H1 (cell line): ENCODE results near the gene RNASET2. TPM values are rescaled to one million over a fixed set of nuclear protein-coding genes. Genes with fewer than 3 reads are reported as not detected.

ENCODE experiments used
- CTCF ChIA-PET: fragments of 300-600 bp; sonication (Branson Sonifier 250); formaldehyde crosslinking; loops from one replicate; lab custom pipeline; 2021; ENCODE audit not compliant: partially characterized antibody; lab: Charles Lee
- POLR2A ChIA-PET: fragments of 300-600 bp; sonication (Branson Sonifier 250); formaldehyde crosslinking; loops from one replicate; lab custom pipeline; 2021; ENCODE audit warnings: inconsistent platforms; ENCODE audit not compliant: partially characterized antibody; lab: Charles Lee
- DNase-seq, 2 experiments: peaks; one replicate each; pipeline versions ENCODE4 v3.0.0 to v3.0.0-alpha.2; 2010 to 2022; ENCODE audit warnings: low spot score in 2 of 2, low read depth in 1 of 2, mixed read lengths in 1 of 2
- FAIRE-seq: peaks from 2 replicates; lab custom pipeline; 2011; peaks lifted over from hg19 to GRCh38; lab: Jason Lieb, UNC
- H2AFZ ChIP-seq: 2 replicates; pipeline ENCODE4 v1.8.1; 2012; ENCODE audit warnings: low read length, inconsistent platforms
- H2AK5ac ChIP-seq: 2 replicates; pipeline ENCODE4 v1.6.1; 2013; ENCODE audit warnings: low read depth, low read length
- H2BK120ac ChIP-seq: replicated peaks from 2 replicates; pipeline ENCODE3; 2013; ENCODE audit warnings: low read depth, low read length, inconsistent platforms
- H2BK12ac ChIP-seq: 2 replicates; pipeline ENCODE4 v1.6.1; 2013; ENCODE audit warnings: low read depth, low read length
- H2BK15ac ChIP-seq: 2 replicates; pipeline ENCODE4 v1.6.1; 2013; ENCODE audit warnings: low read length
- H2BK20ac ChIP-seq: 2 replicates; pipeline ENCODE4 v1.6.1; 2013; ENCODE audit warnings: low read length
- H2BK5ac ChIP-seq: 2 replicates; pipeline ENCODE4 v1.6.1; 2013; ENCODE audit warnings: low read depth, low read length
- H3K14ac ChIP-seq: 2 replicates; pipeline ENCODE4 v1.6.1; 2013; ENCODE audit warnings: inconsistent platforms; ENCODE audit not compliant: insufficient read length
- H3K18ac ChIP-seq: 2 replicates; pipeline ENCODE4 v1.6.1; 2013; ENCODE audit warnings: low read length; ENCODE audit errors: extremely low read depth
- H3K23ac ChIP-seq: 2 replicates; pipeline ENCODE4 v1.6.1; 2013; ENCODE audit warnings: inconsistent platforms; ENCODE audit not compliant: insufficient read length
- H3K23me2 ChIP-seq: 2 replicates; pipeline ENCODE4 v1.6.1; 2013; ENCODE audit warnings: low read depth, low read length
- H3K27ac ChIP-seq: 2 replicates; pipeline ENCODE4 v1.6.1; 2011; ENCODE audit warnings: low read depth, low read length, inconsistent platforms
- H3K27me3 ChIP-seq, 4 experiments: replicated peaks in 1 of 4; 1 replicate in 1 of 4; 2 replicates in 3 of 4; pipeline versions ENCODE4 v1.6.1 to v1.8.1; 2011 to 2013; ENCODE audit warnings: low read length in 3 of 4, mild to moderate bottlenecking in 3 of 4, inconsistent platforms in 2 of 4, mixed read lengths in 2 of 4, moderate library complexity in 1 of 4; ENCODE audit not compliant: control insufficient read depth in 3 of 4, insufficient read depth in 3 of 4; ENCODE audit errors: extremely low read depth in 1 of 4
- H3K36me3 ChIP-seq, 4 experiments: 2 replicates each; pipeline versions ENCODE4 v1.6.1 to v1.8.1; 2011 to 2013; ENCODE audit warnings: mild to moderate bottlenecking in 4 of 4, low read length in 3 of 4, moderate library complexity in 2 of 4, control low read depth in 1 of 4, inconsistent platforms in 1 of 4; ENCODE audit not compliant: insufficient read depth in 4 of 4, control insufficient read depth in 2 of 4
- H3K4ac ChIP-seq: replicated peaks from 2 replicates; pipeline ENCODE3; 2013; ENCODE audit warnings: low read length, low read depth, mixed read lengths, inconsistent platforms; ENCODE audit not compliant: insufficient read length
- H3K4me1 ChIP-seq, 4 experiments: replicated peaks in 1 of 4; 1 replicate in 1 of 4; 2 replicates in 3 of 4; pipeline versions ENCODE4 v1.6.1 to v1.8.1; 2011 to 2013; ENCODE audit warnings: low read length in 3 of 4, inconsistent platforms in 2 of 4, mixed read lengths in 1 of 4; ENCODE audit not compliant: insufficient read depth in 4 of 4, control insufficient read depth in 3 of 4
- H3K4me2 ChIP-seq, 2 experiments: 2 replicates each; pipeline versions ENCODE4 v1.6.1 to v1.8.1; 2011 to 2013; ENCODE audit warnings: low read depth in 2 of 2, low read length in 2 of 2, control low read depth in 1 of 2, inconsistent platforms in 1 of 2, mild to moderate bottlenecking in 1 of 2; ENCODE audit not compliant: insufficient read depth in 1 of 2
- H3K4me3 ChIP-seq, 4 experiments: fragments of 200-600, 300-600 bp in 1 of 4; sonication (generic), shearing (Covaris generic), sonication (Bioruptor Twin) in 1 of 4; 2 replicates each; pipeline versions ENCODE4 v1.5.1 to v1.8.1; 2011 to 2016; ENCODE audit warnings: low read length in 4 of 4, low read depth in 3 of 4, control low read depth in 2 of 4, inconsistent platforms in 2 of 4, mild to moderate bottlenecking in 2 of 4, mixed read lengths in 1 of 4, moderate library complexity in 1 of 4; ENCODE audit not compliant: insufficient read depth in 2 of 4; ENCODE audit errors: extremely low read depth in 1 of 4
- H3K56ac ChIP-seq: replicated peaks from 2 replicates; pipeline ENCODE3; 2013; ENCODE audit warnings: low read depth, mild to moderate bottlenecking, mixed read lengths, low read length, inconsistent platforms; ENCODE audit not compliant: insufficient read length
- H3K79me1 ChIP-seq: 2 replicates; pipeline ENCODE4 v1.6.1; 2013; ENCODE audit warnings: low read depth, low read length, control low read depth
- H3K79me2 ChIP-seq, 2 experiments: 2 replicates each; pipeline versions ENCODE4 v1.6.1 to v1.8.1; 2012 to 2013; ENCODE audit warnings: low read length in 2 of 2, mild to moderate bottlenecking in 2 of 2, inconsistent platforms in 1 of 2; ENCODE audit not compliant: insufficient read depth in 2 of 2, control insufficient read depth in 1 of 2
- H3K9ac ChIP-seq, 4 experiments: replicated peaks in 1 of 4; 1 replicate in 1 of 4; 2 replicates in 3 of 4; pipeline versions ENCODE4 v1.6.1 to v1.8.1; 2011 to 2013; ENCODE audit warnings: low read depth in 3 of 4, low read length in 3 of 4, control low read depth in 2 of 4, mild to moderate bottlenecking in 2 of 4, moderate library complexity in 2 of 4, inconsistent platforms in 1 of 4; ENCODE audit errors: extremely low read depth in 1 of 4
- H3K9me3 ChIP-seq, 2 experiments: 2 replicates each; pipeline versions ENCODE4 v1.6.1 to v1.8.1; 2012 to 2013; ENCODE audit warnings: mild to moderate bottlenecking in 2 of 2, moderate library complexity in 2 of 2, control low read depth in 1 of 2, inconsistent platforms in 1 of 2, low read depth in 1 of 2, low read length in 1 of 2, mixed read lengths in 1 of 2; ENCODE audit not compliant: insufficient read depth in 2 of 2
- H4K20me1 ChIP-seq, 2 experiments: replicated peaks in 1 of 2; 2 replicates each; pipeline versions ENCODE3 to v1.8.1; 2011 to 2013; ENCODE audit warnings: inconsistent platforms in 2 of 2, low read length in 2 of 2, mild to moderate bottlenecking in 1 of 2; ENCODE audit not compliant: insufficient read depth in 2 of 2, control insufficient read depth in 1 of 2
- H4K5ac ChIP-seq: 2 replicates; pipeline ENCODE4 v1.6.1; 2013; ENCODE audit warnings: low read length, low read depth, mixed read lengths, inconsistent platforms; ENCODE audit not compliant: insufficient read length
- H4K8ac ChIP-seq: 2 replicates; pipeline ENCODE4 v1.8.0; 2013; ENCODE audit warnings: mild to moderate bottlenecking, moderate library complexity, low read length, inconsistent platforms; ENCODE audit not compliant: insufficient read depth; ENCODE audit errors: extremely low read depth
- H4K91ac ChIP-seq: replicated peaks from 2 replicates; pipeline ENCODE3; 2013; ENCODE audit warnings: low read length, mixed read lengths, inconsistent platforms; ENCODE audit not compliant: insufficient read length
- CEBPB ChIP-seq: IDR thresholded peaks from 2 replicates; pipeline ENCODE4 v1.6.1; 2012; ENCODE audit warnings: low read depth, low read length
- KDM1A ChIP-seq: fragments of 200-600, 300-600 bp; sonication (generic); IDR thresholded peaks from 2 replicates; pipeline ENCODE4 v1.7.1; 2016; ENCODE audit warnings: mild to moderate bottlenecking, low read length, borderline replicate concordance
- WGBS, 2 experiments: shearing (Covaris generic) in 1 of 2; methylation state at CpG; one replicate each; pipeline versions ENCODE4 v1.1.6 to v1.1.7; 2013 to 2015; ENCODE audit warnings: low lambda C conversion rate in 2 of 2, mixed read lengths in 2 of 2, inconsistent platforms in 1 of 2, low coverage in 1 of 2, missing lambda C conversion rate in 1 of 2; ENCODE audit not compliant: insufficient replicate concordance in 2 of 2, insufficient coverage in 1 of 2, insufficient read length in 1 of 2; ENCODE audit errors: extremely low coverage in 1 of 2, missing lambda C conversion rate in 1 of 2; 5-methylcytosine and 5-hydroxymethylcytosine counted together
- polyA plus RNA-seq, 7 experiments: library from polyadenylated mRNA; depleted of rRNA in 3 of 7; stranded (reverse) in 5 of 7; unstranded in 2 of 7; fragments of >200 nt in 5 of 7; fragments of 200-250 nt in 2 of 7; gene quantifications; 1 replicate in 5 of 7; 2 replicates in 1 of 7; 4 replicates in 1 of 7; pipeline versions ENCODE4 v1.2.1 to v1.2.3, GENCODE V29; 2011 to 2013; ENCODE audit warnings: missing spikeins in 2 of 7, mixed read lengths in 2 of 7
- total RNA-seq: library from RNA; stranded (reverse); fragmentation: NEBNext Ultra II Directional; extraction: Animal tissue kit (Norgen Biotek cat#: 25700); gene quantifications from 2 replicates; pipeline ENCODE4 v1.2.1, GENCODE V29; 2021

The RNASET2 gene
- total and polyA plus RNA-seq, 2 of the 8 experiments (the other 6 are each of a cell fraction or from before 2014, with no cell fraction given): 15.7 to 22.9 TPM

GRCh38 chr6:166930354-166930891 lies 25.9 kb downstream of the RNASET2 start:
- H2AK5ac ChIP-seq: peak overlapping the region; percentile 66; the same call in 1 of the 2 replicates
- H3K27ac ChIP-seq: no peak overlapping the region
- H3K4me2 ChIP-seq: no peak overlapping the region
- no peaks in the 10 kb centered on the region for H3K9me3 ChIP-seq
- H4K8ac ChIP-seq: no peak overlapping the region
- H3K18ac ChIP-seq: no peak overlapping the region
- ChIA-PET POLR2A (no interaction called here), CTCF (interaction anchor here (1.5 kb wide), 1 partner anchor 24 kb away, joined by 3 read pairs; no protein-coding TSS in a partner anchor)
- H3K9ac ChIP-seq: peak overlapping the region in 1 of 4 experiments; percentile 12; a peak in 1 of 7 replicates
- FAIRE-seq: peak; percentile 65
- H2BK12ac ChIP-seq: 0 out of 2 replicates have a peak overlapping the region, but pooled peaks have one; percentile 1
- H4K5ac ChIP-seq: no peak overlapping the region
- peak; percentile 63; the same call in 1 of the 2 replicates for TF ChIP-seq KDM1A
- no peak for TF ChIP-seq CEBPB
- H3K79me2 ChIP-seq: no peaks in the 10 kb centered on the region
- H3K36me3 ChIP-seq: no peaks in the 10 kb centered on the region; a peak in 3 of 8 replicates
- no peak overlapping the region for H3K23ac ChIP-seq
- no peak overlapping the region for H2AFZ ChIP-seq
- no peak for DNase-seq
- H4K91ac ChIP-seq: no peak overlapping the region
- H2BK5ac ChIP-seq: peak overlapping the region; percentile 22; the same call in 1 of the 2 replicates
- no peak overlapping the region for H2BK20ac ChIP-seq
- no peaks in the 10 kb centered on the region for H3K4me1 ChIP-seq
- H3K27me3 ChIP-seq: no peaks in the 10 kb centered on the region
- no peak overlapping the region for H2BK15ac ChIP-seq
- no peak overlapping the region for H3K56ac ChIP-seq
- H3K23me2 ChIP-seq: no peaks in the 10 kb centered on the region
- H3K14ac ChIP-seq: no peak overlapping the region
- no peak overlapping the region for H3K4me3 ChIP-seq
- no peaks in the 10 kb centered on the region for H3K79me1 ChIP-seq
- 92% methylated on average over 4 of the region's 4 CpGs; no CpG with 5 or more reads in 1 of the 2 experiments for WGBS, 2 experiments
- no peak overlapping the region for H3K4ac ChIP-seq
- H4K20me1 ChIP-seq: peaks cover 0 to 7% of the 10 kb centered on the region in 2 experiments
- H2BK120ac ChIP-seq: peak overlapping the region; percentile 52
